Sigmoid colon (tissue), 4 donors: Measurements from ENCODE around the gene CLPSL2.

Source experiments
- POLR2AphosphoS5 ChIP-seq, 4 donors: sonication (generic); formaldehyde crosslinking; IDR thresholded peaks; one replicate each; pipeline ENCODE4 v1.6.1; 2017; ENCODE audit warnings: antibody characterized with exemption in 4 of 4
- TF ChIP-seq, protein P1 (sequence below), 4 experiments: fragments of 450-650 bp in 3 of 4; fragments of 200-600 bp in 1 of 4; IDR thresholded peaks; one replicate each; pipeline ENCODE4 v1.5.1; 2016 to 2019; ENCODE audit warnings: antibody characterized with exemption in 4 of 4, mild to moderate bottlenecking in 3 of 4, moderate library complexity in 2 of 4

DNA sequence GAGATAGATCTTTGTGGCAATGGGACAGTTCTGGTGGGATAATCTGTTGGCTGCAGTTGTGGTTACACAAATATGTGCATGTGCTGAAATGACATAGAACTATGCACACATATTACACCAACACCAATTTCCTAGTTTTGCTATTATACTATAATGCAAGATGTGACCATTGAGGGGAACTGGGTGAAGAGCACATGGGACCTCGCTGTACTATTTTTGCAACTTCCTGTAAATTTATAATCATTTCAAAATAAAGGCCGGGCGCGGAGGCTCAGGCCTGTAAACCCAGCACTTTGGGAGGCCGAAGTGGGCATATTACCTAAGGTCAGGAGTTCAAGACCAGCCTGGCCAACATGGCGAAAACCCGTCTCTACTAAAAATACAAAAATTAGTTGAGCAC, 30.9 kb upstream of the CLPSL2 start:
- TF ChIP-seq, protein P1, sequence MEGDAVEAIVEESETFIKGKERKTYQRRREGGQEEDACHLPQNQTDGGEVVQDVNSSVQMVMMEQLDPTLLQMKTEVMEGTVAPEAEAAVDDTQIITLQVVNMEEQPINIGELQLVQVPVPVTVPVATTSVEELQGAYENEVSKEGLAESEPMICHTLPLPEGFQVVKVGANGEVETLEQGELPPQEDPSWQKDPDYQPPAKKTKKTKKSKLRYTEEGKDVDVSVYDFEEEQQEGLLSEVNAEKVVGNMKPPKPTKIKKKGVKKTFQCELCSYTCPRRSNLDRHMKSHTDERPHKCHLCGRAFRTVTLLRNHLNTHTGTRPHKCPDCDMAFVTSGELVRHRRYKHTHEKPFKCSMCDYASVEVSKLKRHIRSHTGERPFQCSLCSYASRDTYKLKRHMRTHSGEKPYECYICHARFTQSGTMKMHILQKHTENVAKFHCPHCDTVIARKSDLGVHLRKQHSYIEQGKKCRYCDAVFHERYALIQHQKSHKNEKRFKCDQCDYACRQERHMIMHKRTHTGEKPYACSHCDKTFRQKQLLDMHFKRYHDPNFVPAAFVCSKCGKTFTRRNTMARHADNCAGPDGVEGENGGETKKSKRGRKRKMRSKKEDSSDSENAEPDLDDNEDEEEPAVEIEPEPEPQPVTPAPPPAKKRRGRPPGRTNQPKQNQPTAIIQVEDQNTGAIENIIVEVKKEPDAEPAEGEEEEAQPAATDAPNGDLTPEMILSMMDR (IDR thresholded peaks at IDR 0.05) = no peak
- no peak for TF ChIP-seq POLR2AphosphoS5 (IDR thresholded peaks at IDR 0.05)
